K562 treated with DMSO at 1 percent for 12 hours (cell line): ENCODE measurements around the gene SLC31A2. TPM values are rescaled to one million over a fixed set of nuclear protein-coding genes. Genes with fewer than 3 reads are reported as not detected.

Experiments used
- total RNA-seq: library from RNA; unstranded; fragments of 300-600 nt; gene quantifications from 2 replicates; pipeline ENCODE4 v1.2.3, GENCODE V29; 2022; ENCODE audit not compliant: insufficient read depth

SLC31A2 gene, protein sequence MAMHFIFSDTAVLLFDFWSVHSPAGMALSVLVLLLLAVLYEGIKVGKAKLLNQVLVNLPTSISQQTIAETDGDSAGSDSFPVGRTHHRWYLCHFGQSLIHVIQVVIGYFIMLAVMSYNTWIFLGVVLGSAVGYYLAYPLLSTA
- 1.9 and 3.5 TPM in 2 replicates for total RNA-seq

DNA sequence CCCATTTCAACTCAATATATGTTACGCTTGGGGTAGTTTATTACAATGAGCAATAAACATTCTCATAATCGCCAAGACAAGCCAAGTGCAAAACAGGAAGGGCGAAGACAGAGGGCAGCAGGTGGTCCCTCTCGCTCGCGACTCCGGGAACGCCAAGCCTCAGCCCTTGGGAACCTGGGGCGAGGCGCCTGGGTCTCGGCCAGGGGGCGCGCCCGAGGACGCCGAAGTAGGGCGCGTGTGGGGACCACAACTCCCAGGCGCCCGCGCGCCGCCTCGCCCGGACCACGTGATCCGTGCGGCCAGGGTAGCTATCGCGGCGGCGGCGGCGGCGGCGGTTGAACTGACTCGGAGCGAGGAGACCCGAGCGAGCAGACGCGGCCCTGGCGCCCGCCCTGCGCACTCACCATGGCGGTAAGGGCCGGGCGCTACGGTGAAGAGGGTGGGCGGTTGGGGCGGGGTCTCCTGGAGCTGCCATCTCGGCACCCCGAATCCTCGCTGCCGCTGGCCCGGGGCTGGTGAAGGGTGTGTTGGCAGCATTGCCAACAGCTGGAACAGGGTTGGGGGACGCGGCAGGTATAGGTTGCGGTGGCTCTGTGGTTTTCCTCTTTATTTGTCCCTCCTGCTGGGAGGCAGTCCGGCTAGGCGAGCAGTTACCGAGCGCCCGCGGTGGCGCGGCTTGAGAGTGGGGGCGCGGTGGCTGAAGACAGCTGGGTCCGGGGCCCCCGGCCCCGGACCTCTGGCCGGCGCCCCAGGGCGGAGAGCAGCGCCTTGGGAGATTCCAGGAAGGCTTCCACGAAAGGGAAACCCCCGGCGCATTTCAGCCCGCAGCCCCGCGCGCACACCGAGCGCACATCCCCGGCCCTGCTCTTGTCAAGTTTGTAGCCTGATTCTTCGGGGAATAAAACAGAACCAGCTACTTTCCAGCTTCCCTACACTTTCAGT lies at the start of gene SLC31A2:
SLC31A2 (plus strand) TSS at position 338 of the 942 bp plus-strand sequence; CDS start at position 406, 68 bp downstream.

Other genes starting within 250 kb of the SLC31A2 start
- gene ZNF883, start 138.8 kb upstream of the SLC31A2 start, total RNA-seq, result 0.97 and 1.4 TPM in 2 replicates
- 0.40 and 0.67 TPM in 2 replicates for gene ZFP37, start 94.3 kb upstream of the SLC31A2 start, total RNA-seq
- gene FKBP15, start 70.3 kb downstream of the SLC31A2 start, total RNA-seq, result 5.7 and 17.8 TPM in 2 replicates
- gene SLC31A1, start 70.5 kb downstream of the SLC31A2 start, total RNA-seq, result 18.8 and 55.7 TPM in 2 replicates
- 29.7 and 31.8 TPM in 2 replicates for gene CDC26, start 124.6 kb downstream of the SLC31A2 start, total RNA-seq
- gene PRPF4, start 124.7 kb downstream of the SLC31A2 start, total RNA-seq, result 14.3 and 29.1 TPM in 2 replicates
- 0.53 TPM in 1 of 2 replicates, not detected in the other for gene RNF183, start 152.4 kb downstream of the SLC31A2 start, total RNA-seq
- 1.4 and 5.8 TPM in 2 replicates for gene WDR31, start 189.3 kb downstream of the SLC31A2 start, total RNA-seq
- 0.97 and 1.1 TPM in 2 replicates for gene BSPRY, start 198.5 kb downstream of the SLC31A2 start, total RNA-seq
- 43.8 and 46.9 TPM in 2 replicates for gene HDHD3, start 226.0 kb downstream of the SLC31A2 start, total RNA-seq